ENCODE results near the gene UBE2U. TPM values are rescaled to one million over a fixed set of nuclear protein-coding genes. Genes with fewer than 3 reads are reported as not detected.
"Not testable (repeated sequence)": the region's sequence is repeated elsewhere in the genome, so short reads cannot be mapped to it uniquely, and the experiment has no call there.

Gene UBE2U
- total RNA-seq, 1 donor, result not detected

GRCh38 chr1:64212031-64212430 lies 8.6 kb downstream of the UBE2U start:
- Histone ChIP-seq H3K4me3 (ENCODE audit: low read length) (no peak overlapping the region), H3K4me1 (ENCODE audit: insufficient read depth, low read length) (no peaks in the 10 kb centered on the region), H3K27me3 (ENCODE audit: insufficient read depth, low read length) (no peaks in the 10 kb centered on the region), H3K9me3 (ENCODE audit: low read depth, low read length) (no peaks in the 10 kb centered on the region)

- Histone ChIP-seq H3K4me1 (ENCODE audit: insufficient read depth, low read length) (no peaks in the 10 kb centered on the region), H3K9me3 (ENCODE audit: low read depth, low read length) (no peaks in the 10 kb centered on the region), H3K27me3 (ENCODE audit: insufficient read depth, low read length) (peaks cover 3% of the 10 kb centered on the region), H3K4me3 (ENCODE audit: low read length) (no peak overlapping the region)
Measured at GRCh38 chr1:64215576-64215975, 12.2 kb downstream of the UBE2U start.

GRCh38 chr1:64220241-64220640 lies 16.8 kb downstream of the UBE2U start:
- no peaks in the 10 kb centered on the region for H3K9me3 ChIP-seq (ENCODE audit: low read depth, low read length)
- H3K4me1 ChIP-seq (ENCODE audit: insufficient read depth, low read length), result no peaks in the 10 kb centered on the region
- peaks cover 3% of the 10 kb centered on the region for H3K27me3 ChIP-seq (ENCODE audit: insufficient read depth, low read length)
- H3K4me3 ChIP-seq (ENCODE audit: low read length), result no peak overlapping the region

GRCh38 chr1:64223329-64224151 lies 20.1 kb downstream of the UBE2U start:
- no peak overlapping the region for H3K4me3 ChIP-seq (ENCODE audit: low read length)
- peaks cover 3% of the 10 kb centered on the region for H3K27me3 ChIP-seq (ENCODE audit: insufficient read depth, low read length)
- no peaks in the 10 kb centered on the region for H3K9me3 ChIP-seq (ENCODE audit: low read depth, low read length)
- no peaks in the 10 kb centered on the region for H3K4me1 ChIP-seq (ENCODE audit: insufficient read depth, low read length)

GRCh38 chr1:64224236-64224635 lies 20.8 kb downstream of the UBE2U start:
- H3K4me1 ChIP-seq (ENCODE audit: insufficient read depth, low read length); H3K27me3 ChIP-seq (ENCODE audit: insufficient read depth, low read length); H3K9me3 ChIP-seq (ENCODE audit: low read depth, low read length); H3K4me3 ChIP-seq (ENCODE audit: low read length): not testable (repeated sequence)

GRCh38 chr1:64228167-64228957 lies 24.9 kb downstream of the UBE2U start:
- H3K4me1 ChIP-seq (ENCODE audit: insufficient read depth, low read length), result no peaks in the 10 kb centered on the region
- no peaks in the 10 kb centered on the region for H3K9me3 ChIP-seq (ENCODE audit: low read depth, low read length)
- H3K27me3 ChIP-seq (ENCODE audit: insufficient read depth, low read length), result no peaks in the 10 kb centered on the region
- no peak overlapping the region for H3K4me3 ChIP-seq (ENCODE audit: low read length)

GRCh38 chr1:64229307-64229706 lies 25.9 kb downstream of the UBE2U start:
- Histone ChIP-seq H3K4me1 (ENCODE audit: insufficient read depth, low read length) (no peaks in the 10 kb centered on the region), H3K4me3 (ENCODE audit: low read length) (no peak overlapping the region), H3K9me3 (ENCODE audit: low read depth, low read length) (no peaks in the 10 kb centered on the region), H3K27me3 (ENCODE audit: insufficient read depth, low read length) (no peaks in the 10 kb centered on the region)

GRCh38 chr1:64231153-64231552 lies 27.7 kb downstream of the UBE2U start:
- H3K9me3 ChIP-seq (ENCODE audit: low read depth, low read length), result no peaks in the 10 kb centered on the region
- H3K4me3 ChIP-seq (ENCODE audit: low read length), result no peak overlapping the region
- no peaks in the 10 kb centered on the region for H3K4me1 ChIP-seq (ENCODE audit: insufficient read depth, low read length)
- H3K27me3 ChIP-seq (ENCODE audit: insufficient read depth, low read length), result no peaks in the 10 kb centered on the region

GRCh38 chr1:64231654-64232053 lies 28.2 kb downstream of the UBE2U start:
- peaks cover 3% of the 10 kb centered on the region for H3K27me3 ChIP-seq (ENCODE audit: insufficient read depth, low read length)
- no peak overlapping the region for H3K4me3 ChIP-seq (ENCODE audit: low read length)
- H3K9me3 ChIP-seq (ENCODE audit: low read depth, low read length), result no peaks in the 10 kb centered on the region
- H3K4me1 ChIP-seq (ENCODE audit: insufficient read depth, low read length), result no peaks in the 10 kb centered on the region

GRCh38 chr1:64234714-64235113 lies 31.3 kb downstream of the UBE2U start:
- H3K27me3 ChIP-seq (ENCODE audit: insufficient read depth, low read length), result peaks cover 3% of the 10 kb centered on the region
- no peaks in the 10 kb centered on the region for H3K9me3 ChIP-seq (ENCODE audit: low read depth, low read length)
- no peaks in the 10 kb centered on the region for H3K4me1 ChIP-seq (ENCODE audit: insufficient read depth, low read length)
- H3K4me3 ChIP-seq (ENCODE audit: low read length), result no peak overlapping the region

- no peak overlapping the region for H3K4me3 ChIP-seq (ENCODE audit: low read length)
- no peaks in the 10 kb centered on the region for H3K9me3 ChIP-seq (ENCODE audit: low read depth, low read length)
Measured at GRCh38 chr1:64235181-64235580, 31.8 kb downstream of the UBE2U start.

GRCh38 chr1:64235910-64236309 lies 32.5 kb downstream of the UBE2U start:
- peaks cover 3% of the 10 kb centered on the region for H3K27me3 ChIP-seq (ENCODE audit: insufficient read depth, low read length)
- no peak overlapping the region for H3K4me3 ChIP-seq (ENCODE audit: low read length)
- no peaks in the 10 kb centered on the region for H3K4me1 ChIP-seq (ENCODE audit: insufficient read depth, low read length)
- no peaks in the 10 kb centered on the region for H3K9me3 ChIP-seq (ENCODE audit: low read depth, low read length)

More at GRCh38 chr1:64235181-64235580, 31.8 kb downstream of the UBE2U start:
- no peaks in the 10 kb centered on the region for H3K4me1 ChIP-seq (ENCODE audit: insufficient read depth, low read length)
- peaks cover 3% of the 10 kb centered on the region for H3K27me3 ChIP-seq (ENCODE audit: insufficient read depth, low read length)

GRCh38 chr1:64236541-64236954 lies 33.1 kb downstream of the UBE2U start:
- H3K27me3 ChIP-seq (ENCODE audit: insufficient read depth, low read length), result peaks cover 3% of the 10 kb centered on the region
- no peaks in the 10 kb centered on the region for H3K4me1 ChIP-seq (ENCODE audit: insufficient read depth, low read length)
- no peak overlapping the region for H3K4me3 ChIP-seq (ENCODE audit: low read length)
- H3K9me3 ChIP-seq (ENCODE audit: low read depth, low read length), result no peaks in the 10 kb centered on the region

- H3K4me1 ChIP-seq (ENCODE audit: insufficient read depth, low read length); H3K27me3 ChIP-seq (ENCODE audit: insufficient read depth, low read length); H3K9me3 ChIP-seq (ENCODE audit: low read depth, low read length); H3K4me3 ChIP-seq (ENCODE audit: low read length): not testable (repeated sequence)
Measured at GRCh38 chr1:64239519-64239918, 36.1 kb downstream of the UBE2U start.

- Histone ChIP-seq H3K4me1 (ENCODE audit: insufficient read depth, low read length) (peaks cover 6% of the 10 kb centered on the region), H3K4me3 (ENCODE audit: low read length) (no peak overlapping the region), H3K27me3 (ENCODE audit: insufficient read depth, low read length) (peaks cover 3% of the 10 kb centered on the region), H3K9me3 (ENCODE audit: low read depth, low read length) (no peaks in the 10 kb centered on the region)
Measured at GRCh38 chr1:64240206-64240605, 36.8 kb downstream of the UBE2U start.

Data from mononuclear cell (primary cell).